Ovary (tissue), 9 donors: Measurements from ENCODE around the gene PTPN21. TPM values are rescaled to one million over a fixed set of nuclear protein-coding genes. Genes with fewer than 3 reads are reported as not detected.

ENCODE experiments used
- DNase-seq, 5 donors: peaks; one replicate each; pipeline ENCODE4 v3.0.0-alpha.2; 2019 to 2020
- H3K27ac ChIP-seq, 2 donors: fragments of 200-600 bp; one replicate each; pipeline versions ENCODE4 v1.5.1 to v1.8.0; 2019 to 2022
- H3K27me3 ChIP-seq: fragments of 200-600 bp; one replicate; pipeline ENCODE4 v1.8.0; 2022
- H3K36me3 ChIP-seq: fragments of 200-600 bp; sonication (generic); one replicate; pipeline ENCODE4 v1.5.1; 2019
- H3K4me1 ChIP-seq: one replicate; pipeline ENCODE4 v1.8.1; 2013; ENCODE audit warnings: mild to moderate bottlenecking, moderate library complexity; ENCODE audit not compliant: insufficient read depth
- H3K4me3 ChIP-seq: fragments of 200-600 bp; sonication (generic); one replicate; pipeline ENCODE4 v1.5.1; 2017
- H3K9me3 ChIP-seq, 2 donors: fragments of 200-600 bp in 1 of 2; sonication (generic) in 1 of 2; one replicate each; pipeline versions ENCODE4 v1.5.1 to v1.8.1; 2013 to 2019; ENCODE audit warnings: mild to moderate bottlenecking in 1 of 2, moderate library complexity in 1 of 2
- EP300 ChIP-seq: sonication (generic); formaldehyde crosslinking; IDR thresholded peaks from one replicate; pipeline ENCODE4 v1.6.1; 2017; ENCODE audit warnings: antibody characterized with exemption
- POLR2A ChIP-seq: fragments of 450-650 bp; IDR thresholded peaks from one replicate; pipeline ENCODE4 v1.6.1; 2017; ENCODE audit warnings: antibody characterized with exemption, mild to moderate bottlenecking, moderate library complexity
- WGBS, 3 donors: extraction: QIAGEN DNeasy Blood & Tissue Kit in 1 of 3; methylation state at CpG; one replicate each; pipeline versions ENCODE4 v1.1.5 to v1.1.7; 2013 to 2017; 5-methylcytosine and 5-hydroxymethylcytosine counted together
- intact Hi-C, 4 donors: fragments of 100-400 bp; cut with DNase I; formaldehyde crosslinking; loops; one replicate each; pipeline versions ENCODE4 v1.11.0 to v1.15.1; 2022 to 2023
- polyA plus RNA-seq, 2 donors: library from polyadenylated mRNA; stranded (reverse); fragments of 200-250 nt in 1 of 2; fragments of 350-450 nt in 1 of 2; fragmentation: Illumina TruSeq in 1 of 2; extraction: RNeasy Lipid Tissue Mini Kit (QIAGEN cat#74804) in 1 of 2; gene quantifications; one replicate each; pipeline ENCODE4 v1.2.3, GENCODE V29; 2013 to 2014
- total RNA-seq, 7 donors: library from RNA; depleted of rRNA in 2 of 7; stranded (reverse); fragments of >200 nt in 2 of 7; fragmentation: NEBNext Ultra II Directional in 3 of 7; extraction: Animal tissue kit (Norgen Biotek cat#: 25700) in 3 of 7; gene quantifications; one replicate each; pipeline versions ENCODE4 v1.1.0 to v1.2.4, GENCODE V29; 2016 to 2023
- TF ChIP-seq, protein P1 (sequence below), 3 donors: fragments of 450-650 bp in 2 of 3; fragments of 200-600 bp in 1 of 3; IDR thresholded peaks; one replicate each; pipeline versions ENCODE4 v1.5.1 to v1.8.0; 2016 to 2022; ENCODE audit warnings: antibody characterized with exemption in 3 of 3, mild to moderate bottlenecking in 1 of 3
- donor health status: DM: no; HTN: no; CAD: no; lungs with moderate emphysema.
- donor health status: DM: no; HTN: no; CAD: no.
- donor health status: Bipolar disorder and iron deficiency.
- donor health status: DM: yes; HTN: yes; CAD: no.
- donor health status: DM: no; HTN: no; CAD: no.
- donor health status: DM: yes; HTN: yes; CAD: no.

The PTPN21 gene
- total and polyA plus RNA-seq, 9 donors: 12.0 to 76.7 (median 26.3) TPM

DNA sequence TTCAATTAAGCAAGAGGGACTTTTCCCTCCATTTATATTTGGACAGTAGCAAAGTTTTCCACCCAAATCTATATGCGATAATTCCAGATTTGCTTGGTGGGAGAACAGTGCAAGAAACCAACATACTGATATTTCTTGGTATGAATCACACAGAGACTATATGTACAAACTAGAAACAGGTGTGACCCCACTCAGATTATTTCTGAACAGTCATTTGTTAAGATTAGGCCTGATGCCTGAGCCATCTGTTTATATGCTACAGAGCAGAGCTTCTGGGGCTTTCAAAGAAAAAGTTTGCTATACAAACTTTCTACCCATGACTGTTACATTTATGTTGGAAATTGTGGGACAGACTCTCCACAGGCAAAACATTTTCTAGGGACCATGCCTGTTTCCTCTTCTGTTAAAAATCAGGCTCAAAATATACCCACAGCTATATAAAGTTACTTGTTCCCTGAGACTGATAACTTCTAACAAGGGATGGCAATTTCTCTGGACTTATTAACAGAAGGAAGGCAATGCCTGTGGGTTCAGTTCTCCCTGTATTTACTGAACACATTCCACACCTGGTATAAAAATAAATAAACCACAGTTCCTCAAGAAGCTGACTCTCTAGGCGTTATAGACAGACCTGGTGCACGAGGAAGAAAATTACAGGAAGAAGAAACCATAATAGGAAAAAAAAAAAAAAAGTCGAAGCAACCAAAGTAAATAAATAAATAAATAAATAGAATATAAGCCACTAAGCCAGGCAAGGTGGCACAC is 8.0 kb downstream of the PTPN21 start:
- no peaks in the 10 kb centered on the region for H3K27me3 ChIP-seq
- no peak overlapping the region for H3K4me3 ChIP-seq
- intact Hi-C loops: no loop called here
- no peaks in the 10 kb centered on the region for H3K36me3 ChIP-seq
- peaks cover 1% of the 10 kb centered on the region for H3K4me1 ChIP-seq
- H3K9me3 ChIP-seq: no peaks in the 10 kb centered on the region
- TF ChIP-seq EP300 (no peak), POLR2A (no peak)
- TF ChIP-seq, protein P1, sequence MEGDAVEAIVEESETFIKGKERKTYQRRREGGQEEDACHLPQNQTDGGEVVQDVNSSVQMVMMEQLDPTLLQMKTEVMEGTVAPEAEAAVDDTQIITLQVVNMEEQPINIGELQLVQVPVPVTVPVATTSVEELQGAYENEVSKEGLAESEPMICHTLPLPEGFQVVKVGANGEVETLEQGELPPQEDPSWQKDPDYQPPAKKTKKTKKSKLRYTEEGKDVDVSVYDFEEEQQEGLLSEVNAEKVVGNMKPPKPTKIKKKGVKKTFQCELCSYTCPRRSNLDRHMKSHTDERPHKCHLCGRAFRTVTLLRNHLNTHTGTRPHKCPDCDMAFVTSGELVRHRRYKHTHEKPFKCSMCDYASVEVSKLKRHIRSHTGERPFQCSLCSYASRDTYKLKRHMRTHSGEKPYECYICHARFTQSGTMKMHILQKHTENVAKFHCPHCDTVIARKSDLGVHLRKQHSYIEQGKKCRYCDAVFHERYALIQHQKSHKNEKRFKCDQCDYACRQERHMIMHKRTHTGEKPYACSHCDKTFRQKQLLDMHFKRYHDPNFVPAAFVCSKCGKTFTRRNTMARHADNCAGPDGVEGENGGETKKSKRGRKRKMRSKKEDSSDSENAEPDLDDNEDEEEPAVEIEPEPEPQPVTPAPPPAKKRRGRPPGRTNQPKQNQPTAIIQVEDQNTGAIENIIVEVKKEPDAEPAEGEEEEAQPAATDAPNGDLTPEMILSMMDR (IDR thresholded peaks at IDR 0.05): no peak
- H3K27ac ChIP-seq: no peak overlapping the region
- WGBS, 3 donors: 65 to 80% (median 69%) methylated on average over 4 of the region's 4 CpGs
- no peak for DNase-seq

DNA sequence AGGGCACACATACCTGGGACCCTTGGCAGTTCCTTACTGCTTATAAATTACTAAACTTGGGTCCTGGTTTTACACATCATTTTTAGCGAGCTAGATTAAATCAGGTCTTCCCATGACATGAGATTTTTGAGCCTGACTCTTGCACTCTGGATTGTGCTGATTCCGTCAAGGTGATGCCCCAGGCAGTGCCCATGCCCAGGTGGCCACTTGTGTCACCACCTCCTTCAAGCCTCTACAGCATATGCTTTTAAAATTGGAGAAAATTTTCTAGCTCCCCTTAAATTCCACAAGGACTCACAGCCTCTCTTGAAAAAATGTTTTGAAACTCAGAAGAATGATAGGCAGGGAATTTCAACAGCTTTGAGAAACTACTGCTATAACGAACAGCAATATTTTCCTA is 9.6 kb downstream of the PTPN21 start:
- H3K36me3 ChIP-seq: no peaks in the 10 kb centered on the region
- no peaks in the 10 kb centered on the region for H3K27me3 ChIP-seq
- 84 to 94% (median 88%) methylated on average over 3 of the region's 3 CpGs for WGBS, 3 donors
- H3K4me1 ChIP-seq: peaks cover 1% of the 10 kb centered on the region
- DNase-seq: no peak
- H3K27ac ChIP-seq: no peak overlapping the region
- H3K9me3 ChIP-seq: no peaks in the 10 kb centered on the region
- intact Hi-C loops: no loop called here
- H3K4me3 ChIP-seq: no peak overlapping the region
- TF ChIP-seq POLR2A (no peak), EP300 (no peak)
- TF ChIP-seq, protein P1 (IDR thresholded peaks at IDR 0.05): no peak

DNA sequence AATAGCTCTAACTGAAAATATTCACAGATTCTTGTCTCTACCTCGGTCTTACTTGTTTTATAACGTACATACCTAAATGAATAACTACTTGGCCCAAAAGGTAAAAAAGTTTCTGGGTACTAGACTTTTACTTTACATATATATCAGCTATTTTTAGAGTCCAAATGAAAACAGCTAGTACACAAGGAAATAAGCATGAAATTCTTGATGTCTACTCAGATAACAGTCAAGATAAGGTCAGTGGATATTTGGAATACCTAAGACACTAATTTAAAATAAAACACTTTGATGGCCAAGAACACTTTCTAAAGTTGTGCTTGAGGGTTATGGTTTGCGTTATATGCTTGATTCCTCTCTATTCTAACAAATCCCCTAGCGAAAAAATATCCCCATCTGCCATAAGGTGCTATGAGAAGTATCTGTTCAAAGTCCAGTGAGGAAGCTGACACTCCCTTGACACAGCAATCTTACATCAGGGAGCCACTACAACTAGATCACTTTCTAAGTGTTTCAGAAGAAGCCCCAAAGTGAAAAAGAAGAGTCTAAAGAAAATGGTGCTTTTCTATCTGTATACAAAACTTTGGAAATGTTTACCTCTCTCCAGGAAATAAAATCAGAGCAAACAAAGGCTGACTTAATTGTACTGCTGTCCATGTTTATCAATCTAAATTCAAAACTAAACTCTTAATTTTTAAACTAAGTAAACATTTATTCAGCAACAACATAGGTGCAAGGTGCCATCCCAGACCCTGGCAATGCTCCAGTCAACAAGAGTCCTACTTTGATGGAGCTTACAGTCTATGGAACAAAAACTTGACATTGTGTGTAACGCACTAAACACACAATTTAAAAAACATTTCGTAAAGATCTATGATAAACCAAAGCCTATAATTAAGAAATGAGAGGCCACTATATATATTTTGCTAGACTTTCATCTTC is 11.7 kb downstream of the PTPN21 start:
- H3K36me3 ChIP-seq: no peaks in the 10 kb centered on the region
- H3K27ac ChIP-seq: no peak overlapping the region
- H3K27me3 ChIP-seq: no peaks in the 10 kb centered on the region
- no peak for DNase-seq
- H3K4me3 ChIP-seq: no peak overlapping the region
- H3K9me3 ChIP-seq: no peaks in the 10 kb centered on the region
- WGBS, 3 donors: 87 to 95% (median 93%) methylated on average over 6 of the region's 6 CpGs
- intact Hi-C loops: no loop called here
- H3K4me1 ChIP-seq: no peaks in the 10 kb centered on the region
- TF ChIP-seq, protein P1 (IDR thresholded peaks at IDR 0.05): no peak
- TF ChIP-seq POLR2A (no peak), EP300 (no peak)

DNA sequence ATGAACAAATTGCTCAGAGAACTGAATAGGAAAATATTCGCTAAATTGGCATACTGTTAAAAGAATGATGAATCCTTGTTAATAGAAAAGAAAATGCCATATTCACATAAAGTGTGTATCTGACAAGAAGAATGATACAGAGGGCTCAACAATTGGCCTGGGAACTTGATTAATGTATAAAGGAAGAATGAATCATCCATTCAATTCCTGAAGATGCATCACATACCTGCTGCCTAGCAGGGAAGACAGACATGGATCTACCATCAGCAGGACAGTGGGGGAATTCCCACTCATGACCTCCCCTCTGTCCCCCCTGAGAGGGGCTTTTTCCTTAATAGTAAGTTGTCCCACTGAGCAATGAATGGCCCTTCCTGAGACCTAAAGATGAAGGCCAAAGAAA is 13.5 kb downstream of the PTPN21 start:
- H3K4me1 ChIP-seq: peaks cover 1% of the 10 kb centered on the region
- DNase-seq: no peak
- no peaks in the 10 kb centered on the region for H3K9me3 ChIP-seq
- no peaks in the 10 kb centered on the region for H3K27me3 ChIP-seq
- H3K27ac ChIP-seq: no peak overlapping the region
- WGBS, 3 donors: 93 to 97% (median 93%) methylated on average over 1 of the region's 1 CpG
- H3K4me3 ChIP-seq: no peak overlapping the region
- intact Hi-C loops: no loop called here
- no peak for TF ChIP-seq EP300
- no peak for TF ChIP-seq POLR2A
- TF ChIP-seq, protein P1 (IDR thresholded peaks at IDR 0.05): no peak
- no peaks in the 10 kb centered on the region for H3K36me3 ChIP-seq
